ENCODE data around the gene EMC10.

The EMC10 gene

GRCh38 chr19:50478901-50479715, 2.8 kb downstream of the EMC10 start:
- Histone ChIP-seq H3K4me3 (ENCODE audit: control insufficient read depth in 1 of 7, extremely low read depth in 1 of 7, insufficient read depth in 4 of 7, low read depth in 2 of 7, low read length in 6 of 7) (no peak overlapping the region), H3K36me3 (ENCODE audit: control insufficient read depth in 4 of 4, insufficient read depth in 4 of 4, low read length in 3 of 4) (peaks cover 5 to 53% (median 42%) of the 10 kb centered on the region in 4 experiments), H3K27ac (ENCODE audit: insufficient read depth in 1 of 2, low read depth in 1 of 2, low read length in 2 of 2, poor library complexity in 1 of 2, severe bottlenecking in 2 of 2) (no peak overlapping the region), H3K4me1 (ENCODE audit: control extremely low read depth in 1 of 4, control insufficient read depth in 4 of 4, insufficient read depth in 4 of 4, low read length in 3 of 4) (peaks cover 0 to 16% (median 11%) of the 10 kb centered on the region in 4 experiments), H3K9me3 (ENCODE audit: control extremely low read depth in 1 of 5, control insufficient read depth in 4 of 5, insufficient read depth in 2 of 5, low read depth in 1 of 5, low read length in 4 of 5) (peaks cover 0 to 7% (median 0%) of the 10 kb centered on the region in 5 experiments), H3K27me3 (replicated peaks in 2 of 5; ENCODE audit: control insufficient read depth in 4 of 5, insufficient read depth in 5 of 5, low read length in 4 of 5) (no peaks in the 10 kb centered on the region)
- 92% methylated on average over 10 of the region's 19 CpGs for WGBS (ENCODE audit: insufficient coverage)
- DNase-seq = peak; percentile 36 to 59 (median 50)
- ChIA-PET POLR2A (no interaction called here), CTCF (interaction anchor here (1.1 to 1.7 kb wide), 4 partner anchors 19 to 108 kb away, joined by 3 to 5 read pairs (median 4); no protein-coding TSS in a partner anchor)

- Histone ChIP-seq H3K27me3 (replicated peaks in 2 of 5; ENCODE audit: control insufficient read depth in 4 of 5, insufficient read depth in 5 of 5, low read length in 4 of 5) (no peaks in the 10 kb centered on the region), H3K4me3 (ENCODE audit: control insufficient read depth in 1 of 7, extremely low read depth in 1 of 7, insufficient read depth in 4 of 7, low read depth in 2 of 7, low read length in 6 of 7) (no peak overlapping the region), H3K27ac (ENCODE audit: insufficient read depth in 1 of 2, low read depth in 1 of 2, low read length in 2 of 2, poor library complexity in 1 of 2, severe bottlenecking in 2 of 2) (no peak overlapping the region), H3K36me3 (ENCODE audit: control insufficient read depth in 4 of 4, insufficient read depth in 4 of 4, low read length in 3 of 4) (peaks cover 5 to 55% (median 44%) of the 10 kb centered on the region in 4 experiments), H3K4me1 (ENCODE audit: control extremely low read depth in 1 of 4, control insufficient read depth in 4 of 4, insufficient read depth in 4 of 4, low read length in 3 of 4) (peaks cover 0 to 16% (median 11%) of the 10 kb centered on the region in 4 experiments), H3K9me3 (ENCODE audit: control extremely low read depth in 1 of 5, control insufficient read depth in 4 of 5, insufficient read depth in 2 of 5, low read depth in 1 of 5, low read length in 4 of 5) (peaks cover 0 to 7% (median 0%) of the 10 kb centered on the region in 5 experiments)
- CTCF ChIA-PET = interaction anchor here (0.7 to 1.7 kb wide), 3 partner anchors 19 to 550 kb away, joined by 3 to 5 read pairs (median 5); no protein-coding TSS in a partner anchor
- POLR2A ChIA-PET = no interaction called here
- 97% methylated on average over 12 of the region's 16 CpGs for WGBS (ENCODE audit: insufficient coverage)
- no peak for DNase-seq
Measured at GRCh38 chr19:50479761-50480251, 3.5 kb downstream of the EMC10 start.

- Histone ChIP-seq H3K36me3 (ENCODE audit: control insufficient read depth in 4 of 4, insufficient read depth in 4 of 4, low read length in 3 of 4) (peaks cover 5 to 59% (median 44%) of the 10 kb centered on the region in 4 experiments), H3K9me3 (ENCODE audit: control extremely low read depth in 1 of 5, control insufficient read depth in 4 of 5, insufficient read depth in 2 of 5, low read depth in 1 of 5, low read length in 4 of 5) (peaks cover 0 to 7% (median 0%) of the 10 kb centered on the region in 5 experiments), H3K27me3 (replicated peaks in 2 of 5; ENCODE audit: control insufficient read depth in 4 of 5, insufficient read depth in 5 of 5, low read length in 4 of 5) (no peaks in the 10 kb centered on the region), H3K4me3 (ENCODE audit: control insufficient read depth in 1 of 7, extremely low read depth in 1 of 7, insufficient read depth in 4 of 7, low read depth in 2 of 7, low read length in 6 of 7) (no peak overlapping the region), H3K27ac (ENCODE audit: insufficient read depth in 1 of 2, low read depth in 1 of 2, low read length in 2 of 2, poor library complexity in 1 of 2, severe bottlenecking in 2 of 2) (no peak overlapping the region), H3K4me1 (ENCODE audit: control extremely low read depth in 1 of 4, control insufficient read depth in 4 of 4, insufficient read depth in 4 of 4, low read length in 3 of 4) (peaks cover 0 to 16% (median 11%) of the 10 kb centered on the region in 4 experiments)
- CTCF ChIA-PET = interaction anchor here (0.7 kb wide), 1 partner anchor 551 kb away, joined by 3 read pairs; no protein-coding TSS in a partner anchor
- POLR2A ChIA-PET = interaction anchor here (0.6 kb wide), 1 partner anchor 461 kb away, joined by 3 read pairs; no protein-coding TSS in a partner anchor
- DNase-seq = no peak
- 91% methylated on average over 23 of the region's 37 CpGs for WGBS (ENCODE audit: insufficient coverage)
Measured at GRCh38 chr19:50480281-50481111, 4.2 kb downstream of the EMC10 start.

GRCh38 chr19:50481351-50482149, 5.2 kb downstream of the EMC10 start:
- DNase-seq = no peak
- ChIA-PET POLR2A (interaction anchor here (0.6 kb wide), 1 partner anchor 462 kb away, joined by 3 read pairs; no protein-coding TSS in a partner anchor), CTCF (no interaction called here)
- H3K4me1 ChIP-seq (ENCODE audit: control extremely low read depth in 1 of 4, control insufficient read depth in 4 of 4, insufficient read depth in 4 of 4, low read length in 3 of 4) = peaks cover 0 to 16% (median 10%) of the 10 kb centered on the region in 4 experiments
- H3K9me3 ChIP-seq (ENCODE audit: control extremely low read depth in 1 of 5, control insufficient read depth in 4 of 5, insufficient read depth in 2 of 5, low read depth in 1 of 5, low read length in 4 of 5) = peaks cover 0 to 13% (median 2%) of the 10 kb centered on the region in 5 experiments
- WGBS (ENCODE audit: insufficient coverage) = 95% methylated on average over 22 of the region's 27 CpGs
- no peaks in the 10 kb centered on the region for H3K27me3 ChIP-seq (replicated peaks in 2 of 5; ENCODE audit: control insufficient read depth in 4 of 5, insufficient read depth in 5 of 5, low read length in 4 of 5)
- H3K27ac ChIP-seq (ENCODE audit: insufficient read depth in 1 of 2, low read depth in 1 of 2, low read length in 2 of 2, poor library complexity in 1 of 2, severe bottlenecking in 2 of 2) = no peak overlapping the region
- peaks cover 5 to 59% (median 44%) of the 10 kb centered on the region in 4 experiments for H3K36me3 ChIP-seq (ENCODE audit: control insufficient read depth in 4 of 4, insufficient read depth in 4 of 4, low read length in 3 of 4)
- no peak overlapping the region for H3K4me3 ChIP-seq (ENCODE audit: control insufficient read depth in 1 of 7, extremely low read depth in 1 of 7, insufficient read depth in 4 of 7, low read depth in 2 of 7, low read length in 6 of 7)

- POLR2A ChIA-PET = no interaction called here
- peaks cover 0 to 17% (median 3%) of the 10 kb centered on the region in 5 experiments for H3K9me3 ChIP-seq (ENCODE audit: control extremely low read depth in 1 of 5, control insufficient read depth in 4 of 5, insufficient read depth in 2 of 5, low read depth in 1 of 5, low read length in 4 of 5)
- WGBS (ENCODE audit: insufficient coverage) = 84% methylated on average over 12 of the region's 16 CpGs
- CTCF ChIA-PET = no interaction called here
- no peaks in the 10 kb centered on the region for H3K27me3 ChIP-seq (replicated peaks in 2 of 5; ENCODE audit: control insufficient read depth in 4 of 5, insufficient read depth in 5 of 5, low read length in 4 of 5)
- H3K36me3 ChIP-seq (ENCODE audit: control insufficient read depth in 4 of 4, insufficient read depth in 4 of 4, low read length in 3 of 4) = peaks cover 5 to 59% (median 44%) of the 10 kb centered on the region in 4 experiments
- no peak overlapping the region for H3K4me3 ChIP-seq (ENCODE audit: control insufficient read depth in 1 of 7, extremely low read depth in 1 of 7, insufficient read depth in 4 of 7, low read depth in 2 of 7, low read length in 6 of 7)
- H3K4me1 ChIP-seq (ENCODE audit: control extremely low read depth in 1 of 4, control insufficient read depth in 4 of 4, insufficient read depth in 4 of 4, low read length in 3 of 4) = peaks cover 0 to 8% (median 5%) of the 10 kb centered on the region in 4 experiments
- DNase-seq = no peak
- no peak overlapping the region for H3K27ac ChIP-seq (ENCODE audit: insufficient read depth in 1 of 2, low read depth in 1 of 2, low read length in 2 of 2, poor library complexity in 1 of 2, severe bottlenecking in 2 of 2)
Measured at GRCh38 chr19:50482271-50482855, 6.1 kb downstream of the EMC10 start.

- WGBS (ENCODE audit: insufficient coverage) = 96% methylated on average over 10 of the region's 10 CpGs
- no peak for DNase-seq
- H3K4me3 ChIP-seq (ENCODE audit: control insufficient read depth in 1 of 7, extremely low read depth in 1 of 7, insufficient read depth in 4 of 7, low read depth in 2 of 7, low read length in 6 of 7) = no peak overlapping the region
- H3K9me3 ChIP-seq (ENCODE audit: control extremely low read depth in 1 of 5, control insufficient read depth in 4 of 5, insufficient read depth in 2 of 5, low read depth in 1 of 5, low read length in 4 of 5) = peaks cover 0 to 17% (median 3%) of the 10 kb centered on the region in 5 experiments
- CTCF ChIA-PET = interaction anchor here (1.2 kb wide), 1 partner anchor 95 kb away, joined by 3 read pairs; no protein-coding TSS in a partner anchor
- POLR2A ChIA-PET = no interaction called here
- peaks cover 0 to 8% (median 5%) of the 10 kb centered on the region in 4 experiments for H3K4me1 ChIP-seq (ENCODE audit: control extremely low read depth in 1 of 4, control insufficient read depth in 4 of 4, insufficient read depth in 4 of 4, low read length in 3 of 4)
- H3K27me3 ChIP-seq (replicated peaks in 2 of 5; ENCODE audit: control insufficient read depth in 4 of 5, insufficient read depth in 5 of 5, low read length in 4 of 5) = no peaks in the 10 kb centered on the region
- no peak overlapping the region for H3K27ac ChIP-seq (ENCODE audit: insufficient read depth in 1 of 2, low read depth in 1 of 2, low read length in 2 of 2, poor library complexity in 1 of 2, severe bottlenecking in 2 of 2)
- H3K36me3 ChIP-seq (ENCODE audit: control insufficient read depth in 4 of 4, insufficient read depth in 4 of 4, low read length in 3 of 4) = peaks cover 5 to 59% (median 42%) of the 10 kb centered on the region in 4 experiments
Measured at GRCh38 chr19:50482916-50483315, 6.6 kb downstream of the EMC10 start.

Measured in common myeloid progenitor, CD34-positive (primary cell).